Activated CD8-positive, alpha-beta memory T cell treated with anti-CD3 and anti-CD28 coated beads, Interleukin-2, amount 10 ng/mL, durations not matched to agents 7 days and 5 days (primary cell): ENCODE results near the gene TMEM116. TPM values are rescaled to one million over a fixed set of nuclear protein-coding genes. Genes with fewer than 3 reads are reported as not detected.
A peak's percentile ranks its signal among the peaks of the same experiment; 100 is the strongest.
"Not testable (repeated sequence)": the region's sequence is repeated elsewhere in the genome, so short reads cannot be mapped to it uniquely, and the experiment has no call there.

Experiments used
- ATAC-seq: fragments of 150-1000 bp; cut with Tn5 transposase; one replicate; pipeline ENCODE4 v1.10.0; 2021; ENCODE audit warnings: moderate library complexity
- CTCF ChIA-PET: fragments of 350-600 bp; sonication (Branson Sonifier 250); formaldehyde crosslinking; loops from one replicate; lab custom pipeline; 2021; ENCODE audit warnings: antibody characterized with exemption; lab: Charles Lee
- DNase-seq: peaks from one replicate; pipeline ENCODE4 v3.0.0-alpha.2; 2020
- H3K27ac Mint-ChIP-seq: one replicate; pipeline ENCODE4 v1.8.0; 2021; ENCODE audit warnings: mild to moderate bottlenecking, mixed read lengths
- H3K27me3 Mint-ChIP-seq: one replicate; pipeline ENCODE4 v1.8.0; 2021; ENCODE audit warnings: mixed read lengths
- H3K36me3 Mint-ChIP-seq: one replicate; pipeline ENCODE4 v1.8.0; 2021; ENCODE audit warnings: mild to moderate bottlenecking, mixed read lengths
- H3K4me1 Mint-ChIP-seq: one replicate; pipeline ENCODE4 v1.8.0; 2021; ENCODE audit warnings: mixed read lengths
- H3K4me3 Mint-ChIP-seq: one replicate; pipeline ENCODE4 v1.8.0; 2021; ENCODE audit warnings: mild to moderate bottlenecking, moderate library complexity, mixed read lengths
- H3K9me3 Mint-ChIP-seq: one replicate; pipeline ENCODE4 v1.8.0; 2022; ENCODE audit warnings: low read depth, mixed read lengths
- total RNA-seq, 2 experiments: library from RNA; stranded (reverse); gene quantifications; one replicate each; pipeline ENCODE4 v1.2.3, GENCODE V29; 2021

TMEM116 gene
- total RNA-seq, 2 experiments from 2014 or later: 14.6 to 22.2 TPM

DNA sequence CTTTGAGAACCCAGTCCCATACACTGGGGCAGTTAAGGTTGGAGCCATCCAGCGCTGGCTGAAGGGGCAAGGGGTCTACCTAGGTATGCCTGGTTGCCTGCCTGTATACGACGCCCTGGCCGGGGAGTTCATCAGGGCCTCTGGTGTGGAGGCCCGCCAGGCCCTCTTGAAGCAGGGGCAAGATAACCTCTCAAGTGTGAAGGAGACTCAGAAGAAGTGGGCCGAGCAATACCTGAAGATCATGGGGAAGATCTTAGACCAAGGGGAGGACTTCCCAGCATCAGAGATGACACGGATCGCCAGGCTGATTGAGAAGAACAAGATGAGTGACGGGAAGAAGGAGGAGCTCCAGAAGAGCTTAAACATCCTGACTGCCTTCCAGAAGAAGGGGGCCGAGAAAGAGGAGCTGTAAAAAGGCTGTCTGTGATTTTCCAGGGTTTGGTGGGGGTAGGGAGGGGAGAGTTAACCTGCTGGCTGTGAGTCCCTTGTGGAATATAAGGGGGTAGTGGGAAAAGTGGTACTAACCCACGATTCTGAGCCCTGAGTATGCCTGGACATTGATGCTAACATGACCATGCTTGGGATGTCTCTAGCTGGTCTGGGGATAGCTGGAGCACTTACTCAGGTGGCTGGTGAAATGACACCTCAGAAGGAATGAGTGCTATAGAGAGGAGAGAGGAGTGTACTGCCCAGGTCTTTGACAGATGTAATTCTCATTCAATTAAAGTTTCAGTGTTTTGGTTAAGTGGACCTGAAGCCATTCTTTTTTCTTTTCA, 9.5 kb upstream of the TMEM116 start:
- peak overlapping the region; percentile 58 for H3K27ac Mint-ChIP-seq
- peaks cover 32% of the 10 kb centered on the region for H3K4me1 Mint-ChIP-seq
- no peak for DNase-seq
- H3K36me3 Mint-ChIP-seq: peaks cover 42% of the 10 kb centered on the region
- CTCF ChIA-PET: interaction anchor here (0.8 to 2.4 kb wide), 5 partner anchors 9 to 365 kb away, joined by 3 to 8 read pairs (median 5); partner anchors contain the start of genes ERP29 and TMEM116
- H3K4me3 Mint-ChIP-seq: no peak overlapping the region
- no peaks in the 10 kb centered on the region for H3K27me3 Mint-ChIP-seq
- ATAC-seq: no peak
- no peaks in the 10 kb centered on the region for H3K9me3 Mint-ChIP-seq

DNA sequence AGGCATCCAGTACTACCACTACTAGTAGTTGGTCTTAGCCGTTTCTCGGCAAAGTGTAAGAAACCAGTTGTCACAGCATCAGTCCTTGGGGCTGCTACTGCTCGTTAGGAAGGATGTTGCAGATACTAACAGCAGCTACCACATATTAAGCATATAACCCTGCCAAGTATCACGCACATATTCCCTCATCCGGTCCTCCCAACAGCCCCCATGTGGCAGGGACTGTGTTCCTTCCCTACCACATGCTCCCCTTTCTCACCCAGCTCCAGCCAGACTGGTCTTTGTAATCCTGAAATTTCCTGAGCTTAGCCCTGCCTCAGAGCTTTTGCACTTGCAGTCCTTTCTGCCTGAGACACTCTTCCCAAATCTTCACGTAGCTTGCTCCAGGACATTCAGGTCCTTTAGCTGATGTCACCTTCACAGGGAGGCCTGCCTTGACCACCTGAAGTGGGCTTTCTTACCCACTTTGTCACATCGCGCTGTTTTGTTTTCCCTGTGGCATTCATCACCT, 8.0 kb upstream of the TMEM116 start:
- Mint-ChIP-seq H3K9me3 (no peaks in the 10 kb centered on the region), H3K27me3 (no peaks in the 10 kb centered on the region), H3K36me3 (peaks cover 51% of the 10 kb centered on the region), H3K27ac (peak overlapping the region; percentile 16), H3K4me3 (no peak overlapping the region), H3K4me1 (peaks cover 38% of the 10 kb centered on the region)
- ATAC-seq: no peak
- CTCF ChIA-PET: interaction anchor here (0.5 to 1.0 kb wide), 3 partner anchors 49 to 390 kb away, joined by 3 to 4 read pairs (median 3); no protein-coding TSS in a partner anchor
- DNase-seq: no peak

DNA sequence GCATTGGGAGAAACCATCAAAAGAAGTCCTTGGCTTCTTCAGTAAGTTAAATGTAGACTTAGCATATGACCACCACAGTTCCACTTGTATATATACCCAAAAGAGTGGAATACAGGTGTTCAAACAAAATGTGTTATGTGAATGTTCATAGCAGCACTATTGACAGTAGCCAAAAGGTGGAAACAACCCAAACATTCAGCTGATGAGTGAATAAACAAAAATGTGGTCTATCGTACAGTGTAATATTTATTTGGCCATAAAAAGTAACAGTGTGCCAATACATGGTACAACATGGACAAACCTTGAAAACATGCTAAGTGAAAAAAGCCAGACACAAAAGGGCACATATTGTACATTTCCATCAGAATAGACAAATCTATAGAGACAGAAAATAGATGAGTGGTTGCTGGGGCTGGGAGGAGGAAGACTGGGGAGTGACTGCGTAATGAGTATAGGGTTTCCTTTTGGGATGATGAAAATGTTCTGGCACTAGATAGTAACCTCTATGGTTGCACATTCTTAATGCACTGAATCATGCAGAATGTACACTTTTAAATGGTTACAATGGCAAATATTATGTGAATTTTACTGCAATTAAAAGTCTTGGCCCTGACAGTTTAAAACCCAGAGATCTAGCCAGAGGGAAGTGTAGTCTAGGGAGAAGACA, 5.7 kb upstream of the TMEM116 start:
- peak overlapping the region; percentile 5 for H3K27ac Mint-ChIP-seq
- H3K36me3 Mint-ChIP-seq: peaks cover 52% of the 10 kb centered on the region
- no peak overlapping the region for H3K4me3 Mint-ChIP-seq
- CTCF ChIA-PET: no interaction called here
- H3K27me3 Mint-ChIP-seq: no peaks in the 10 kb centered on the region
- no peak for ATAC-seq
- H3K4me1 Mint-ChIP-seq: peaks cover 39% of the 10 kb centered on the region
- no peaks in the 10 kb centered on the region for H3K9me3 Mint-ChIP-seq
- no peak for DNase-seq

DNA sequence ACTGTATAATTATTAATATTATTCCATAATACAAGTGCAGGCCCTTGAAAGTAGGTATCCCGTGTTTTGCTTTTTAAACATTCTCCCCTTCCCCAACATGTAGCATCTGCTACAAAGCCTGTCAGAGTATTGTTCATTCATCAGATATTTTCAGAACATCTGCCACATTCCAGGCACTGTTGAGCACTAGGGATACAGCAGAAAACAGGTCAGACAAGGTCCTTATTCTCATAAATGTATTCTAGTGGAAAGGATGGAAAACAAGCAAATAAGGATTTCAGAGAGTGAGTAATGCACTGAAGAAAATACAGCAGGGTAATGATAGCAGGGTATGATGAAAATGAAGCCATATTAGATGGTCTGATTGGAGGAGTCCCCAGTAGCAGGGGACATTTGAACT, 4.1 kb upstream of the TMEM116 start:
- DNase-seq (no peak), ATAC-seq (no peak)
- no peak overlapping the region for H3K4me3 Mint-ChIP-seq
- H3K27me3 Mint-ChIP-seq: no peaks in the 10 kb centered on the region
- CTCF ChIA-PET: interaction anchor here (1.2 to 1.3 kb wide), 3 partner anchors 16 to 73 kb away, joined by 3 to 7 read pairs (median 5); no protein-coding TSS in a partner anchor
- peaks cover 44% of the 10 kb centered on the region for H3K36me3 Mint-ChIP-seq
- H3K27ac Mint-ChIP-seq: peak overlapping the region; percentile 2
- peaks cover 35% of the 10 kb centered on the region for H3K4me1 Mint-ChIP-seq
- no peaks in the 10 kb centered on the region for H3K9me3 Mint-ChIP-seq

DNA sequence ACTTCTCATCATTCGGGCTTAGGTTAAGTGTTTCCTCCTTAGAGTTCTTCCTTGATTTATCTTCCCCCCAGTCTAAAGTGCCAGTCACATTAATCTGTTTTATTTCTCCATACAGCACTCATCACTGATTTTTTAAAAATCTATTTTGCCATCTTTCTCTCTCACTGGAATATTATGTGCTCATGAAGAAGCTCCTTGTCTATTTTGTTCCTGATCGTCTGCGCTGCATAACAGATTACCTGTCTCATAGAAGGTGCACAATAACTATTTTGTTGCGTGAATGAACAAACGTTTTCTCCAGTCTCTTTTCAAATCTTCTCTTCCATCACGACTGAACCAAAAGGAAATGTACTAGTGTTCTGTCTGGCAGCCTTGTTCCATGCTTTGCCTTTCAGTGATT, 3.0 kb upstream of the TMEM116 start:
- CTCF ChIA-PET: interaction anchor here (1.0 to 1.3 kb wide), 2 partner anchors 71 to 115 kb away, joined by 3 to 7 read pairs; no protein-coding TSS in a partner anchor
- DNase-seq (no peak), ATAC-seq (no peak)
- H3K27me3 Mint-ChIP-seq: no peaks in the 10 kb centered on the region
- H3K27ac Mint-ChIP-seq: peak overlapping the region; percentile 22
- H3K9me3 Mint-ChIP-seq: no peaks in the 10 kb centered on the region
- H3K4me1 Mint-ChIP-seq: peaks cover 46% of the 10 kb centered on the region
- H3K36me3 Mint-ChIP-seq: peaks cover 49% of the 10 kb centered on the region
- H3K4me3 Mint-ChIP-seq: peak overlapping the region; percentile 28

DNA sequence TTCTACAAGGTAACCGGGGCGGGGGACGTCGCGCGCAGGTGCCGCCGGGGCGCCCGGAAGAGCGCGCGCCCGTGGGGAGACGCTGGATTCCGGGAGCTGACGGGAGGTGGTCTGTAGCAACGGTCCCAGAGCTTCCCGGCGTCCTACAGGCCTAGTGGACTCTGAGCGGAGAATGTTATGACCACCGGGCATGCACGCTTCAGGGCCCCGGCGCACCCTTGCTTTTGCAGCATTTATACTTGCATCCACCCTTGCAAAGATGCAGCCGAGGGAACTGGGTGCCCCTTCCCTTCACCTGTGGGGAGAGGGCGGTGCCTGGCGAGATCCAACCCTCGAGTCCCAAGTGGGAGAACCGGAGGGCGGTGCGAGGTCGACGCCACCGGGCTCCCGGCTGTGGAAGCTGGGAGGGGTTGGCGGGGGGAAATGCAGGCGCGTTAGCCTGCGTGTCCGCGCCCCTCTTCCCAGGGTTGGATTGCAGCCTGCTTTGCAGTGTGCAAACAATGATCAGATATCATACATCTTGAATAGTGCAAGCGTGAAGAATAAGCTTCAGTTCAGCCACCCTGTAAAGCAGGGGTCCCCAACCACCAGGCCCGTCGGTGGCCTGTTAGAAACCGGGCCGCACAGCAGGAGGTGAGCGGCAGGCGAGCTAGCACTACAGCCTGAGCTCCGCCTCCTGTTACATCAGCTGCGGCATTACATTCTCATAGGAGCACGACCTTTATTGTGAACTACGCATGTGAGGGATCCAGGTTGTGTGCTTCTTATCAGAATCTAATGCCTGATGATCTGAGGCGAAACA, 837 bp upstream of the TMEM116 start:
- CTCF ChIA-PET: interaction anchor here (0.6 to 4.7 kb wide), 26 partner anchors 9 to 397 kb away, joined by 3 to 60 read pairs (median 4); partner anchors contain the start of genes MAPKAPK5 and TRAFD1
- H3K4me3 Mint-ChIP-seq: peak overlapping the region; percentile 87
- H3K4me1 Mint-ChIP-seq: peaks cover 53% of the 10 kb centered on the region
- no peaks in the 10 kb centered on the region for H3K27me3 Mint-ChIP-seq
- H3K9me3 Mint-ChIP-seq: no peaks in the 10 kb centered on the region
- DNase-seq (peak; percentile 89), ATAC-seq (peak; percentile 52)
- peaks cover 52% of the 10 kb centered on the region for H3K36me3 Mint-ChIP-seq
- peak overlapping the region; percentile 96 for H3K27ac Mint-ChIP-seq

DNA sequence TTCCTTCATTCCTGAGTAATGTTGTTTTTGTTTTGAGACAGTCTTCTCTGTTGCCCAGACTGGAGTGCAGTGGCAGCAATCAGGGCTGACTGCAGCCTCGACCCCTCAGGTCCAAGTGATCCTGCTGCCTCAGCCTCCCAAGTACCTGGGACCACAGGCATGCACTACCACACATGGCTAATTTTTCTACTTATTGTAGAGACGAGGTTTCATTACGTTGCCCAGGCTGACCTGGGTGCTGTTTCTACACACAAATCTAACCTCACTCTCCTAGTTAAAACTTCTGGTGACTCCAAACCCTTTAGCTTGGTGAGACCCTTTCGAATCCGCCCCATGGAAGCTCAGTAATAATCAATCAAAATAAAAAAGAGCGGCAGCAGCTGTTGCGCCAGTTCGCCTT, 1.3 kb downstream of the TMEM116 start:
- peaks cover 49% of the 10 kb centered on the region for H3K4me1 Mint-ChIP-seq
- no peak for DNase-seq
- ATAC-seq: no peak
- no peaks in the 10 kb centered on the region for H3K27me3 Mint-ChIP-seq
- H3K9me3 Mint-ChIP-seq: no peaks in the 10 kb centered on the region
- peak overlapping the region; percentile 87 for H3K4me3 Mint-ChIP-seq
- H3K27ac Mint-ChIP-seq: peak overlapping the region; percentile 96
- CTCF ChIA-PET: interaction anchor here (1.5 to 4.7 kb wide), 5 partner anchors 9 to 66 kb away, joined by 4 to 60 read pairs (median 41); no protein-coding TSS in a partner anchor
- peaks cover 37% of the 10 kb centered on the region for H3K36me3 Mint-ChIP-seq

DNA sequence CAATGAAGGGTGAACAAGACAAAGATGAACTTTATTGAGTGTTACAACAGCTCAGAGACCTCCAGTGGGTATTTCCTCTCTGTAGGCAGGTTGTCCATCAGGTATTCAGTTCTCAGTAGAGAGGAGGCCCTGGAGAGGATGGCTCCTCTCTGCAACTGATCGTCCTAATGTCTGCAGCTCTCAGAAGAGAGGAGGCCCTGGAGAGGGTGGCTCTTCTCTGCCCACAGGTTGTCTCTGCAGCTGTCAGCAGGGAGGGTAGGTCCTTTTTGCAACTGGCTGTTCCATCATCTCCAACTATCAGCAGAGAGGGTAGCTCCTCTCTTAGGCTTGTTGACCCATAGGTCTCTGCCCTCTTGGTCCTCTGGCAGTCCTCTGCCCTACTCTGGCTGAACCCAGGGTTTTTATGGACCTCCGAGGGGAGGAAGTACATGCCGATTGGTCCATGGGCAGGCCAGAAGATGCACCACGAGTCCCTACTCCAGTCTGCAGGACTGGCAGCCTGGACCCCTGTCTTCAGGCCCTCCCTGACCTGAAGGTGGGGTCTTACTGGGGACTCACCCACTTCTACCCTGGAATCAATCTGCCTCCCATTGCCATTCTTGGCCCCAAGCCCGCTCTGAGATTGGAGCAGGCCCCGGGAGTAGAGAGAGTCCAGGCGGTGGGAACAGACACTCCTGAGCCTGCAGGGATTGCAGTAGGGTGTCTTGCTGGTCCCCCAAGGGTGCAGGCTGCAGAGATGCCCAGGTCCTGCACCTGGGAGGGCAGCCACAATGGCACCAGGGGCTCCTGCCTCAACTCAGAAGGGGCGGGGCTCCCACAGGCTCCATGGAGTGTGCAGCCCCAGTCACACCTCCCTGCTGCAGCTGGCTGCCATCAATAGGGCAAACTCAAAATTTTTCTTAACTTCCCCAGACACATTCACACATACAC, 2.3 kb downstream of the TMEM116 start:
- CTCF ChIA-PET: interaction anchor here (0.6 to 4.7 kb wide), 5 partner anchors 9 to 68 kb away, joined by 3 to 60 read pairs (median 5); no protein-coding TSS in a partner anchor
- peak overlapping the region; percentile 96 for H3K27ac Mint-ChIP-seq
- DNase-seq (no peak), ATAC-seq (no peak)
- H3K4me3 Mint-ChIP-seq: peak overlapping the region; percentile 87
- H3K9me3 Mint-ChIP-seq: no peaks in the 10 kb centered on the region
- H3K4me1 Mint-ChIP-seq: peaks cover 50% of the 10 kb centered on the region
- H3K27me3 Mint-ChIP-seq: no peaks in the 10 kb centered on the region
- peaks cover 29% of the 10 kb centered on the region for H3K36me3 Mint-ChIP-seq

DNA sequence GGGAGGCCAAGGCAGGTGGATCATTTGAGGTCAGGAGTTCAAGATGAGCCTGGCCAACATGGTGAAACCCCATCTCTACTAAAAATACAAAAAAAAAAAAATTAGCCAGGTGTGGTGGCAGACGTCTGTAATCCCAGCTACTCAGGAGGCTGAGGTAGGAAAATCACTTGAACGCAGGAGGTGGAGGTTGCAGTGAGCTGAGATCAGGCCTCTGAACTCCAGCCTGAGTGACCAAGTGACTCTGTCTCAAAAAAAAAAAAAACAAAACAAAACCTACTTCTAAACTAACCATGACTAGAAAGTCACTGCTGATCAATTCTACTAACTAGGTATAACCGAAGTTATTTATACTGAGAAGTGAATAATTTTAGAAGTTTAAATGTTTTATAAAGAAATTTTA, 3.4 kb downstream of the TMEM116 start:
- ATAC-seq: not testable (repeated sequence)
- CTCF ChIA-PET: interaction anchor here (1.1 to 1.7 kb wide), 3 partner anchors 8 to 69 kb away, joined by 3 to 8 read pairs (median 5); no protein-coding TSS in a partner anchor

DNA sequence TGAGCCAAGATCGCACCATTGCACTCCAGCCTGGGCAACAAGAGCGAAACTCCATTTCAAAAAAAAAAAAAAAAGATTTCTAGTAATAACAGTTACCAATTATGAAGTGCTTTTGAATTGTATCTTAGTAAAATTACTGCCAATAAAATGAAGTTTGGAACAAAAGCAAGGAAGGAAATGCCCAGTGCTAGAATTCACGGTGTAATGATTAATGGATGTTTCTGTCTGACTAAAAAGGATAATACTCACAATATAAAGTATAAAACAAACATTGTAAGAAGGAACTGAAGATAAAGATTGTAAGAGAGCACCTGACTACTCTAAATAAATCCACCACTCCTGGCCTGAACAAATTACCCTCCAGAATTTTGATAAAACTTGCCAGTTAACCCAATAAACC, 4.0 kb downstream of the TMEM116 start:
- peaks cover 44% of the 10 kb centered on the region for H3K4me1 Mint-ChIP-seq
- no peak for DNase-seq
- H3K36me3 Mint-ChIP-seq: peaks cover 19% of the 10 kb centered on the region
- H3K4me3 Mint-ChIP-seq: no peak overlapping the region
- no peaks in the 10 kb centered on the region for H3K9me3 Mint-ChIP-seq
- CTCF ChIA-PET: interaction anchor here (0.7 kb wide), 1 partner anchor 90 kb away, joined by 4 read pairs; no protein-coding TSS in a partner anchor
- no peak for ATAC-seq
- no peak overlapping the region for H3K27ac Mint-ChIP-seq
- no peaks in the 10 kb centered on the region for H3K27me3 Mint-ChIP-seq

More for the DNA sequence above, 3.4 kb downstream of the TMEM116 start:
- Mint-ChIP-seq H3K4me1 (peaks cover 49% of the 10 kb centered on the region), H3K36me3 (peaks cover 24% of the 10 kb centered on the region)
- not testable (repeated sequence) for H3K4me3 Mint-ChIP-seq, H3K9me3 Mint-ChIP-seq, H3K27ac Mint-ChIP-seq, DNase-seq, H3K27me3 Mint-ChIP-seq

DNA sequence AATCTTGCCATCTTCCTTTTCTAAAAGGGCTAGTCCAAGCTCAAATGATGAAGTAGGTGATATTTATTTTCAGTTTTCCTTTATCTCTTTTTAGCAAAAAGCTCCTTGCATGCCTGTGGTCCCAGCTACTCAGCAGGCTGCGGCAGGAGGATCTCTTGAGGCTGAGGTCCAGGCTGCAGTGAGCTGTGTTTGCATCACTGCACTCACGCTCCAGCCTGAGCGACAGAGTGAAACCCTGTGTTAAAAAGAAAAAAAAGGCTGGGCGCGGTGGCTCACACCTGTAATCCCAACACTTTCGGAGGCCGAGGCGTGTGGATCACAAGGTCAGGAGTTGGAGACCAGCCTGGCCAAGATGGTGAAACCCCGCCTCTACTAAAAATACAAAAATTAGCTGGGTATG, 5.0 kb downstream of the TMEM116 start:
- Mint-ChIP-seq H3K9me3 (no peaks in the 10 kb centered on the region), H3K4me1 (peaks cover 45% of the 10 kb centered on the region), H3K4me3 (no peak overlapping the region), H3K36me3 (peaks cover 24% of the 10 kb centered on the region), H3K27ac (no peak overlapping the region), H3K27me3 (no peaks in the 10 kb centered on the region)
- CTCF ChIA-PET: no interaction called here
- DNase-seq (no peak), ATAC-seq (no peak)
